NCI-H2107 (cell line): ENCODE measurements around the gene WDR45.
"Not testable (repeated sequence)": the region's sequence is repeated elsewhere in the genome, so short reads cannot be mapped to it uniquely, and the experiment has no call there.

Experiments used
- DNase-seq: peaks from one replicate; lab custom pipeline; 2025; lab: John Stamatoyannopoulos, UW

Gene WDR45

DNA sequence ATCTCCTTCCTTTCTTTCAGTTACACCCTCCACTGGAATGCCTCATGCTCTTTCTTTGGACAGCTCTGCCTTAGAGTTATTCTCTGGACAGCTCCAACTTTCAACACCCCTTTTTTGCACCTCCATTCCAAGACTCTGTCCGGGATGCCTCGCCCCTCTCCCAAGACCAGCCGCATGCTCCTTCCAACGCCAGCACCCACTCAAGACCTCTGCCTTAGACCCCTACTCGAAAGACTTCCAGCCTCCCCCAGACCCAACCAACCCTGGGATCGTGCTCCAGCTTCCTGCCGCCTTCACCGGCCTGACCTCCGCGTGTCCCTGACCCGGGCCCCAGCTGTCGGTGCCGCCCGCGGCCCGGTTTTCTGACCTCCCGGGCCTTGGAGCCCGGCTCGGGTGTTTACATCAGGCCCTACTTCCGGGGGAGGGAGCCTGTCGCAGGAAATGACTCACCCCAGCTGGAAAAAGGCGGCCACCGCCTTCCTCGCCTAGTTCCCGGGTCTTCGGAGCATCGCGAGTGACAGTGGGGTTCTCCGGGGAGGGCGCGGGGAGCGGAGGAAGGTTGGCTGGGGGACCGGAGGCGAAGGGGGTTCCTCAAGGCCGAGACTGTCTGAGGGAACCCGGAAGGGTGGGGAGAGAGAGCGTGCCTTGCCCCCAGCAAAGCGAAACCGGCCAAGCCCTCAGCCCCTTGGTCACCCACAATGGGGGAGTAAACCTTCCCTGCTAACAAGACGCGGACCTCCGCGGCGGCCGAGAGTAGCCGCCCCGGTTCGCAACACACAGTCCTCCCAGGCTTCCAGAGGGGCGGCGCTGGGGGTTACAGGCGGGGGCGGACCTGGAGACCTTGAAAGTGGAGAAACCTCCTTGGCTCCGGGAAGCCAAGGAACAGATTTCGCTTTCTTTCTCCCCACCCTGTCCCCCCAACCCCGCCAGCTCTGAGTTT lies at the start of gene WDR45:
TSS of gene WDR45 (minus strand) at position 399 of the 940 bp plus-strand sequence. CDS start 1,792 bp downstream, outside the sequence.
- DNase-seq: peak; percentile 37

DNA sequence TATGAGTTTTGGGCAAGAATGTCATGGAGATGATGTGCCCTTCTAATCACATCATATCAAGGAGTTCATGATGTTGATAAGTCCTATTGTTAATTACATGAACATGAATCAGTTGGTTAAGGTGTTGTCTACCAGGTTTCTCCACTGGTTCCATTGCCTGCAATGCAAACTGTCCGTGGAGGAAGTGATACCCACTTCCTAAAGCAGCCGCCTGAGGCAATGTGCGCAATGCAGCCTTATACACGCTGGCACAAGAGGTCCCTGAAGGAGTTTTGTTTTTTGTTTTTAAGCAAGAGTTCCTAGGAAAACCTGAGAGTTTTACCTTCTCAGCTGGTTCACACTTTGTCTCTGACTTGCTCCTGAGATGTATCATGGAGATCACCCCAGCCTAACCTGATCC lies 49.7 kb upstream of the WDR45 start:
- no peak for DNase-seq

DNA sequence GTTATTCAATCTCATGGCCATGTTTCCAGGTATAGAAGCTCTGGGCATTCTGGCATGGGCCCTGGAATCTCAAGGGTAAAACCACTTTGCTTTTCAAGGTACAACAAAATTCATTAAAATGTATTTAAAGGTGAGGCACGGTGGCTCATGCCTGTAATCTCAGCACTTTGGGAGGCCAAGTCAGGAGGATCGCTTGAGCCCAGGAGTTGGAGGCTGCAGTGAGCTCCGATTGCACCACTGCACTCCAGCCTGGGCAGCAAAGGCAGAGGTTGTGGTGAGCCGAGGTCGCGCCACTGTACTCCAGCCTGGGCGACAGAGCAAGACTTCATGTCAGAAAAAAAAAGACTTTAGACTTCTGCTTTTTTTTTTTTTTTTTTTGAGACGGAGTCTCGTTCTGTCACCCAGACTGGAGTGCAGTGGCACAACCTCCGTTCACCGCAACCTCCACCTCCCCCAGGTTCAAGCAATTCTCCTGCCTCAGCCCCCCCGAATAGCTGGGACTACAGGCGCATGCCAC lies 48.1 kb upstream of the WDR45 start:
- DNase-seq: not testable (repeated sequence)

DNA sequence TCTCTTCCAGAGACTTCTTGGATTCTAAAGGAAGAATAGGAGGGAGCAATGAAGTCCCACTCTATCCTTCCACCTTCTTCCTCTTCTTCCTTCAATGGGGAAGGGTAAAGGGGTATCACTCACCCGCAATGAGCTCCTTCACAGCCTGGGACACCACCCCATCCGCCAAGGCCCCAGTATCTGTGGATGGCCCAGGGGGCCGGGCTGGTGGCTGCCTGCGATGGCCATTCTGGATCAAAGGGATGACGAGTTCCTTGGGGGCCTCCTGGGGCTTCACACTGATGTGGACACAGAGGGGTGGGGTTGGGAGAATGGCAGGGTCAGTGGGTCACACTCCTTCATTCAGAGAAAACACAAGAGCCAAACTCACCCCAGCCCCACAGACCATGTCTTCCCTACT lies 42.8 kb upstream of the WDR45 start:
- no peak for DNase-seq

DNA sequence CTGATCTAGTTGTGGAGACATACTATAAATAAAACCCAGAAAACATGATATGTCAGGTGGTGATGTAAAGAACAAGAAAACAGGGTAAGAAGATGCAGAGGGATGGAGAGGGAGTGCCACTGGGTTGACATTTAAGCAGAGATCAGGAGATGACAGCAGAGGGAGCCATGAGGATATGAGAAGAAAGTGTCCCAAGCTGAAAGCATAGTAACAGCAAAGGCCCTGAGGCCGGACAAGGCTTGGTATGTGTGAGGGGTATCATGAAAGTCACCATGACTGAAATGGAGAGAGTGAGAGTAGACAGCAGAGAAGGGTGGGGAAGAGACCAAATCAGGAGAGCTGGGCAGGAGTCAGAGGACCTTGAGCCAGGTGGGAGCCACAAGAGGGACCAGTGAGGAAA lies 40.4 kb upstream of the WDR45 start:
- no peak for DNase-seq

DNA sequence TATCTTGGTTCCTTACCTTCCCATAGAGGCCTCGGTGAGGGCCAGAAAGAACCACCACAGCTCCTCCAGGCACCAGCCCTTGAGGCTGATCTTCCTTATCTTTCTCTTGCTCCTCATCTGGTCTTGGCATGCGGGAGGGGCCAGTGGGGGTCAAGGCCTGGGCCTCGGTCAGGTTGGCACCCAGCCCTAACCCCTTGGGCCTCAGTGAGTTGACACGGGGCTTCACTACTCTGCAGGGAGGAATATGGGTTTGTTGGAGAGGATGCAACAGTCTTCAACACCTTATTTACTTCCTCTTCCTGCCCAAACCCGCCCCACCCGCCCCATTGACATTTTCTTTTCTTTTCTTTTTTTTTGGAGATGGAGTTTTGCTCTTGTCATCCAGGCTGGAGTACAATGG lies 37.9 kb upstream of the WDR45 start:
- DNase-seq: no peak

DNA sequence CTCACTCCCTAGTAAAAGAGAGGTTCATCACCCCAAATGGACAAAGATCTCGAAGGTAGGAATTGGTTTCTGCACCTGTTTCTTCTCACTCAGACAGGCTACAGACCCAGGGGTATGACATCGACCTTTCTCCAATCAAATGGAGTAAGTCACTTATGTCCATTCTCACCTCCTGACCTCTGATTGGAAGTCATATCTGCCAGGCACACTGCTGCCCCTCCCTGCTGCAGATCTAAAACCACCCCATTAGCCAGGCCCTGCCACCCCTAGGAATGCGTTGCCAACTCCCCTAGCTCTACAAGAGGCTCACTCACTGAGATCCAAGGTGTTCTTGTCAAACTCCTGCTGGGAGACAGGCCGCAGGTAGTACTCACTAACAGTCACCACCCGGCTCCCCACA lies 37.0 kb upstream of the WDR45 start:
- DNase-seq: no peak

DNA sequence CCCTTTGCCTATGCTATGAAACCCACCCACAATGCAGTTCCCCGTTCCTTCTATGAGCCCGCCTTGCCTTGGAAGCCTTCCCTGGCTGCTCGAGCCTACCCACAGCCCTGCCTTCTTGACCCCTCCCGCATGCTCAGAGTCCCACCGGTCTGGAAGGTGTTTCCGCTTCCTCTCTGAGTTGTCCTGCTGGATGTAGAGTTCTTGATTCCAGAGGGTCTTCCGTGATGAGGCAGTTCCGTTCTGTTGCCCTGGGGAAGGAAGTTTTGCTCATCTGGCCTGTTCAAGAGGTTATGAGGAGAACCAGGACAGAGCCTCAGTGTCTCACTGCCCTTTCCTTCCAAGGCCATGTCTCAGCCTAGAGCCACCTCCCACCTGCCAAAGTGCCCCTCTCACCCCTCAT lies 36.4 kb upstream of the WDR45 start:
- DNase-seq: no peak

DNA sequence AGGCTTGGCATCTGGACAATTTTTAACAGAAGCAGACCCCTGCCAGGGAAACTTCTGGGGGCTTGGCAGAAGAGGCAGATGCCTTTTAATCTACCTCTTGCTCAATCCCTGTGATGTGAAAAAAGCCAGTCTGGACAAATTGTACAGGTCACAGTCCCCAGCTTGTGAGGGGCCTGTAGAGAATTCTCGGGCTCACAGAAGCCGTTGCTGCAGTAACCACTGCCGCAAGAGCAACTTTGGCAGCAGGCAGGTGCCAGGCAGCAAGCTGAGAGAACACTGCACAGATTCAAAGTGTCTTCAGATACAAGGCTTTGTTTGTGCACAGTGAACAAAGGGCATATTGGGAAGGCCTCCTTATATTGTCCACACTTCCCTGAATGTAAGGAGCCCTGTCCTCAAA lies 32.1 kb upstream of the WDR45 start:
- DNase-seq: no peak

DNA sequence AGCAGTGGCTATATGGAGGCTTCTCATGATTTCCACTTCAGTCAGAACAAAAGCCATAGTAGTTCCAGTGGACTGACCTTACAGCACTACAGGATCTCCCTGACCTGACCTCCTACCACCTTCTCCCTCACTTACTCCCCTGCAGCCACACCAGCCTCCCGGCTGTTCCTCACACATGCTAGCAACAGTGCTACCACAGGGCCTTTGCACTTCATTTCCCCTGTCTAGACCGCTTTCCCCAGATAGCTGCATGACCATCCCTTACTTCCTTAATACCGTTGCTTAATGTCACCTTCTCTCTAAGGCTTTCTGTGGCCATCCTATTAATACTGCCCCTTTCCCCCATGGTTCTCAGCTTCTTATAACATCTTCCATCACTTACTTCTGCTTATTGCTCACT lies 30.7 kb upstream of the WDR45 start:
- no peak for DNase-seq

DNA sequence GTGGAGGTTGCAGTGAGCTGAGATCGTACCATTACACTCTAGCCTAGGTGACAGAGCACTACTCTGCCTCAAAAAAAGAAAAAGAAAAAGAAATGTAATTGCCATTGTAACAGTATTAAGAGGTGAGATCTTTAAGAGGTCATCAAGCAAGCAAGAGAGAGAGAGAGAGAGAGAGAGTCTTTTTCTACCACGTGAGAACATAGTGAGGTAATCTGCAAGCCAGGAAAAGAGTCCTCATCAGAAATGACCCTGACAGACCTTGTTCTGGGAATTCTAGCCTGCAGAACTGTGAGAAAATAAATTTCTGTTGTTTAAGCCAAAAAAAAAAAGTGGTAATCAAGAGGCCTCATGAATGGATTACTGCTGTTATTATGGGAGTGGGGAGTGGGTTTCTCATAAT lies 29.0 kb upstream of the WDR45 start:
- no peak for DNase-seq

DNA sequence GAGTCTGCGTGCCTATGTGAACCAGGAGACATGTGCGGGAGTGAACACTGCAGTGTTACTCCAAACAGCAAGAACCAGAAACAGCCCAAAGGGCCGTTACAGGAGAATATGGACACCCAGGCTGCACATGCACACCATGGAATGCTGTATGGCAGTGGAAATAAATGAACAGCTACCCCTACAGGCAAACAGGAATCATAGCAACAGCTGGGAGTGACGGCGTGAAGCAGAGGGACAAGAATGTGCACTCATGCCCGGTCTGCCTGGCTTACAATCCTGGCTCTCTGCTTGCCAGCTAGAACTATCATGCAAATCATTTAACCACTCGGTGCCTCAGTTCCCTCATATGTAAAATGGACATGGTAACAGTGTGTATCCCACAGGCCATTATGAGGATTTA lies 27.2 kb upstream of the WDR45 start:
- no peak for DNase-seq

DNA sequence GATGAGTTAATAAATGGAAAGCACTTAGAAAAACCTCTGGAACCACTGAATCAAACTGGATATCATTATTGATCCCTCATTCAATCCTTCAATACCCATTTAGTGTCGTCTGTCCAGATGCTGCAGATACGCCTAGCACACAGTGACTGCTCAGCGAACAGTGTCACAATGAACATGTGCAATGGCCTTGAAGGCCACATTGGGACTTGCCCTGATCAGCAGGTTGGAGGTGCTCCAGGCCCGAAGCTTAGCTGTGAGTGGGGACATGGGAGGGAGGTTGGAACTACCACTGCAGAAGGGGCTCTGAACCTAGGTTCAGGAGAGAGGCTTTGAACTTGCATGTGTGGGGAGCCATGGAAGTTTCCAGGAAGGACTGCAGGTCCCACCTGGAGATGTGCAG lies 26.6 kb upstream of the WDR45 start:
- DNase-seq: no peak

DNA sequence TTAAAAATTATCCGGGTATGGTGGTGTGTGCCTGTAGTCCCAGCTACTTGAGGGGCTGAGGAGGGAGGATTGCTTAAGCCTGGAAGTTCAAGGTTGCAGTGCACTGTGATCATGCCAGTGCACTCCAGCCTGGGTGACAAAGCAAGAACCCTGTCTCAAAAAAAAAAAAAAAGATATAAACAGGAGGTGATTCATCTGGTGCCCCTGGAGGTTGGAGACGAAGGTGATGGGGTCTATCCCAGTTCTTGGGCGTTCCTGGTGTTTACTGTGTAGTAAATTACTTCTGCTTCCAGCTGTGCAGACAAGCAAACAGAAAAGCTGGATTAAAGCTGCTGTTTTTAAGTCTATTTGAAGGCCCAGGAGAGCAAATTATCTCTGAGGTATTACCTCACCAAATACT lies 23.9 kb upstream of the WDR45 start:
- DNase-seq: no peak

DNA sequence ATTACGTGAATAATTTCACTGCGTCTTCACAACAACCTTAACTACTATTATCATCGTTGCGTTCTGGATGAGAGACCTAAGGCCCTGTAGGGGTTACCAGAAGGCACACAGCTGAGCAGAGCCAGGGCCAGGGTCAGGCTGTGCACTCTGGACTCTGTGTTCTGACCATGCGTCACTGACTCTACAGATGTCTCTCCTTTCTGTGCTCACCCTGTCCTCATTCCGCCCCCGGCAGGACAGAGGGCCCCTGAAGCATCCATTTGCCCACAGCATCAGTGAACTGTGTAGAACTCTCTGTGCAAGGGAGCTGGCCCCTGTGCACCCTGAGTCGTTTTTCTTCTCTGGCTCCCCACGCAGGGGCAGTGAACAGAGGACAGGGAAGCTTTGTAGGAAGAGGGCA lies 22.5 kb upstream of the WDR45 start:
- DNase-seq: no peak

DNA sequence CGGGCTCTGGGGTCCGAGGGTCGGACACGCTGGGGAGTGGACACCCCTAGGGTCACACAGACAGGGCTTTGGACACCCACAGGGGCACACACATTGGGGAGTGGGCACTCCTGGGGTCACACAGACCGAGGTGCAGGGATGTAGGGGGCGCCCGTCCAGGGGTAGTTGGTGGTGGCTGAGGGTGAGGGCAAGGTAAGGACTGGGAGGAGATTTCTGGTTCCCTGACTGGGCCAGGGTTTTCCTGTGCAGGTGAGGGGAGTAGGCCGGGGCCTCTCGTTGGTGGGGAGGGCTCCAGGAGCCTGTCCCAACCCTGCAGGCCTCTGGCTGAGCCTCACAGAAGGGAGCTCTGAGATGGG lies 21.9 kb upstream of the WDR45 start:
- no peak for DNase-seq

DNA sequence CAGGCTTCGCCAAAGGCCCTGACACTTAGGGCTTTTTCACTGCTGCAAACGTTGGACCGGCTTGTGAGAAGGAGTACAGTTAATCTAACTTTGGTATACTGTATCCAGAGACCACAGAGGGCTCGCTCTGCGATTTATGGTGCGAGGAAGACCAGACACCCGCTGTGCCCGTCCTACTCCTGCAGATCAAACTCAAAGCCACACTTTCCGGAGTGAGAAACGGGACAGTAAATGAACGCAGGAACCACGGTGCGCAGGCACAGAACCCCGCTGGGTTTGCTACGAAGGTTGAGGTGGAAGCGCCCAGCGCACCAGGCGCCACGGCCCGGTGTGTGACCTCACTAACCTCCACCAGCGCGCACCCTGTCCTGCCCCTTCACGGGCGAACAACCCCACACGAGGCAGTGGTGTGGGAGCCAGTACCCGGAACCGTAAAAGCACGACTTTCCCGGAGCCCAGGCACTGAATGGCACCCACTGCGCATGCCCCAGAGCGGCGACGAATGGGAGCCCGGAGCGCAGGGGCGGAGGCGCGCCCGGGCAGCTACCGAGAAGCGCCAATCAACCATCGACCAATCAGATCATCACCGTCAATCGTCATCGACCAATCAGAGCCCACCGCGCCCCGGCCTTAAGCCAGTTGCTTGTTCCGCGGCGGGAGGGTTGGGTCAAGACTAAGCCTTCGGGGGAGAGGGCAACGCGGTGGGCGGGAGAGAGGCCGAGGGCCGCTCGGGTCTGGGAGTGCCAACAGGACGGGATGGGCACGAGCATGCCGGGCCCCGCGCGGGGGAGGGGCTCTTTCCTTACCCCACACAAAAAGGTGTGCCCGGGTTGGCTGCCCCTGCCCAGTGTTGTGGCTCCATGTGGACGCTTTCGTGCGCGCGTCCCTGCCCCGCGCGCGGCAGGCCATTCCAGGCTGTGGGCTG lies 21.3 kb upstream of the WDR45 start:
- DNase-seq: peak; percentile 90

DNA sequence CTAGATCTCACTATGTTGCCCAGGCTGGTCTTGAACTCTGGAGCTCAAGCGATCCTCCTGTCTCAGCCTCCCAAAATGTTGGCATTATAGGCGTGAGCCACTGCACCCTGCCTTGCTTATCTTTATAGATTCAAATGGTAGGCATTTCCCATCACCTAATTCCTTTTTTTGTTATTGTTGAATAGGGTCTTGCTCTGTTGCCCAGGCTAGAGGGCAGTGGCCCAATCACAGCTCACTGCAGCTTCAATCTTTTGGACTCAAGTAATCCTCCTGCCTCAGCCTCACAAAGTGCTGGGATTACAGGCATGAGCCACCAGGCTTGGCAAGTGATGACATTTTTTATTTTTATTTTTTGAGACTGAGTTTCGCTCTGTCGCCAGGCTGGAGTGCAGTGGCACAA lies 16.7 kb upstream of the WDR45 start:
- no peak for DNase-seq

DNA sequence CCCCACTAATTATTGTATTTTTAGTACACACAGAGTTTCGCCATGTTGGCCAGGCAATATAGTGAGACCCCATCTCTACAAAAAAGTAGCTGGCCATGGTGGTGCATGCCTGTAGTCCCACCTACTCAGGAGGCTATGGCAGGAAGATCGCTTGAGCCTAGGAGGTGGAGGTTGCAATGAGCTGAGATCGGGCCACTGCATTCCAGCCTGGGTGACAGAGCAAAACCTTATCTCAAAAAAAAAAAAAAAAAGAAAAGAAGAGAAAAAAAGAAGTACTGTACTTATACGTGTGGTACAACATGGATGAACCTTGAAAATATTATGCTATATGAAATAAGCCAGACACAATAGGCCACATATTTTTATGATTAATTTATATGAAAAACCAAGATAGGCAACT lies 9.9 kb upstream of the WDR45 start:
- DNase-seq: no peak

DNA sequence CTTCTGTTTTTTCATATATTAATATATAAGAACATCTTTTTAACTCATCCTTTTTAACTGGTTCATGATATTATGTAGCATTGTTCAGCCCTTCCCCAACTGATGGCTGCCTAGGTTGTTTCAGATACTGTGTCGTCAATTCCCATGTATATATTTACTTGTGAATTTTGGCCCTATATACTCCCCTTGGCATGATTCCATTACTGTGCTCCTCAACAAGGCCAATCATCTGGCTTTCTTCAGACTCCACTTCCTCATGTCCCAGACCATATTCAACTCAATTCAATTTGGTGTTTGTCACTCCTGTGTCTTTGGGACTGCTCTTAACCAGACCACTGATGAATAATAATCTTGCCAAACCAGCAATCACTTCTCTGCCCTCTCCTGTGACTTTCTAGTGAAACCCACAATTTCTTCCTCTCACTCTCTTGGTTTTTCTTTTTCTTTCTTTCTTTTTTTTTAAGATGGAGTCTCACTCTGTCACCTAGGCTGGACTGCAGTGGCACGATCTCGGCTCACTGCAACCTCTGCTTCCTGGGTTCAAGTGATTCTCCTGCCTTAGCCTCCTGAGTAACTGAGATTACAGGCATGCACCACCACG lies 2.7 kb upstream of the WDR45 start:
- no peak for DNase-seq

DNA sequence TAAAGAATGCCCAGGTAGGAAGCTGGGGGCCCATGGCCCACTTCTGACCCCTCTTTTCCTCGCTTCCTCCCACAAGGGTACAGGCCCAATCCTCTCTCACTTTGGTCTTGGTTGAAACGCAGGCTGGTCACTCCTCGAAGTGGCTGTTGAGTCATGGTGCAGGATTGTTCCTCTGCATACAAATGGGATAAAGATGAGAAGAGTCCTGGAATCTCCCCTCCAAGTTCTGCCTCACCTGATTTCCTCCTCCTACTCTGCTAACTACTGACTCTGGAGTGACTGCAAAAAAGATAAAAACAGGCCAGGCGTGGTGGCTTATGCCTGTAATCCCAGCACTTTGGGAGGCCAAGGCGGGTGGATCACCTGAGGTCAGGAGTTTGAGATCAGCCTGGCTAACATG lies 1.7 kb downstream of the WDR45 start:
- no peak for DNase-seq

DNA sequence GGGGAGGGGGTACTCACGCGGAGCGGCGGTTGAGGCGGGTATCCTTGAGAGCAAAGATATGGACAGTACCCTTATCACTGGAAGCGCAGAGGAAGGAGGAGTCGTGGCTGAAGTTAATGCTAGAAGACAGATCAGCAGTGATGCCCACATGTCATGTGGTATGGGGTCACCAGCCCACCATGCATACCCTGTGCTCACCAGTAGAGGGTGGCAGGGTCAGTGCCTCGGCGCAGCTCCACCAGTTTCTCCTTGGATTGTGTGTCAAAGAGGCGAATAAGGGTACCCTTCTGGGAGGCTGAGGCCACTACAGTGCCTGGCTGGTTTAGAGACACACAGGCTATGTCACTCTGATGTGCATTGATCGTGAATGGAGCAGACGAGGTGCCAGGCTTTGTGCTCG lies 4.3 kb downstream of the WDR45 start:
- DNase-seq: no peak
